GM12878 (cell line): ENCODE results near the gene SRSF8. TPM values are rescaled to one million over a fixed set of nuclear protein-coding genes. Genes with fewer than 3 reads are reported as not detected.

Experiments used
- ATAC-seq: fragments of 200-7000 bp; cut with Tn5 transposase; 3 replicates; pipeline ENCODE4 v1.9.1; 2020; ENCODE audit warnings: mild to moderate bottlenecking, moderate library complexity
- BruUV-seq: library from RNA; stranded (reverse); fragments of 400-500 nt; replicated peaks from 2 replicates; lab custom pipeline; 2021; lab: Mats Ljungman, UMichigan
- CTCF ChIA-PET: fragments of 300-600 bp; sonication (Branson Sonifier 250); formaldehyde crosslinking; extraction: SDS; loops from one replicate; lab custom pipeline; 2021; ENCODE audit warnings: inconsistent platforms; lab: Yijun Ruan, JAX
- POLR2A ChIA-PET: fragments of 350-600 bp; formaldehyde crosslinking; extraction: SDS; loops from one replicate; lab custom pipeline; 2021; ENCODE audit warnings: inconsistent platforms; lab: Charles Lee
- RAD21 ChIA-PET: fragments of 300-600 bp; sonication (Branson Sonifier 250); formaldehyde crosslinking; loops from one replicate; lab custom pipeline; 2023; ENCODE audit warnings: antibody characterized with exemption; ENCODE audit not compliant: unreplicated experiment; lab: Charles Lee
- SMC1A ChIA-PET: fragments of 300-600 bp; sonication (Branson Sonifier 250); formaldehyde crosslinking; loops from one replicate; lab custom pipeline; 2023; ENCODE audit not compliant: unreplicated experiment, uncharacterized antibody; lab: Charles Lee
- DNase-seq: peaks from one replicate; pipeline ENCODE4 v3.0.0-alpha.2; 2011; ENCODE audit warnings: low read depth, low spot score
- FAIRE-seq: peaks from 3 replicates; lab custom pipeline; 2011; peaks lifted over from hg19 to GRCh38; lab: Jason Lieb, UNC
- H2AFZ ChIP-seq: 2 replicates; pipeline ENCODE4 v1.6.0; 2011; ENCODE audit warnings: low read depth, low read length, control low read depth; ENCODE audit not compliant: control insufficient read depth
- H3K27ac ChIP-seq: 2 replicates; pipeline ENCODE4 v1.5.1; 2011; ENCODE audit warnings: control low read depth; ENCODE audit not compliant: control insufficient read depth, insufficient read depth
- H3K27me3 ChIP-seq, 2 experiments: replicated peaks in 1 of 2; 2 replicates each; pipeline versions ENCODE4 v1.6.0 to v1.6.1; 2011; ENCODE audit warnings: low read length in 1 of 2; ENCODE audit not compliant: control insufficient read depth in 2 of 2, insufficient read depth in 2 of 2
- H3K36me3 ChIP-seq, 2 experiments: 2 replicates each; pipeline ENCODE4 v1.5.1; 2011; ENCODE audit warnings: low read length in 1 of 2; ENCODE audit not compliant: control insufficient read depth in 2 of 2, insufficient read depth in 2 of 2
- H3K4me1 ChIP-seq: 2 replicates; pipeline ENCODE4 v1.6.1; 2011; ENCODE audit warnings: mild to moderate bottlenecking, low read length, moderate library complexity, mixed read lengths; ENCODE audit not compliant: control insufficient read depth, insufficient read depth
- H3K4me2 ChIP-seq: 2 replicates; pipeline ENCODE4 v1.6.0; 2011; ENCODE audit warnings: control low read depth; ENCODE audit not compliant: control insufficient read depth, insufficient read depth
- H3K4me3 ChIP-seq: fragments of 200-600 bp; sonication (generic); 2 replicates; pipeline ENCODE4 v1.5.1; 2016
- H3K79me2 ChIP-seq: 2 replicates; pipeline ENCODE4 v1.6.0; 2011; ENCODE audit warnings: low read length; ENCODE audit not compliant: control insufficient read depth, insufficient read depth
- H3K9ac ChIP-seq: 2 replicates; pipeline ENCODE4 v1.8.0; 2011; ENCODE audit warnings: low read length, control low read depth, mixed read lengths; ENCODE audit not compliant: control insufficient read depth, insufficient read depth
- H3K9me3 ChIP-seq: replicated peaks from 3 replicates; pipeline ENCODE4 v1.5.1; 2011; ENCODE audit warnings: mild to moderate bottlenecking, low read length; ENCODE audit not compliant: control insufficient read depth, insufficient read depth
- H4K20me1 ChIP-seq: 2 replicates; pipeline ENCODE4 v1.6.0; 2011; ENCODE audit not compliant: control insufficient read depth, insufficient read depth
- BRCA1 ChIP-seq: IDR thresholded peaks from 2 replicates; pipeline ENCODE4 v1.6.1; 2011; ENCODE audit warnings: low read depth, low read length, improper control_type of control experiment
- CEBPB ChIP-seq, 2 experiments: fragments of 150-350 bp in 1 of 2; IDR thresholded peaks; 2 replicates each; pipeline ENCODE4 v1.6.1; 2012 to 2014; ENCODE audit warnings: low read depth in 2 of 2, low read length in 2 of 2, borderline replicate concordance in 1 of 2, inconsistent platforms in 1 of 2
- IKZF2 ChIP-seq, 2 experiments: fragments of 450-650 bp; IDR thresholded peaks; 2 replicates each; pipeline ENCODE4 v1.6.1; 2017; ENCODE audit warnings: mild to moderate bottlenecking in 2 of 2, moderate library complexity in 2 of 2
- MTA3 ChIP-seq: IDR thresholded peaks from 2 replicates; pipeline ENCODE4 v1.6.1; 2012; ENCODE audit warnings: low read length, inconsistent platforms, borderline replicate concordance
- POLR2A ChIP-seq: IDR thresholded peaks from 2 replicates; pipeline ENCODE4 v1.6.1; 2011; ENCODE audit warnings: low read depth, mild to moderate bottlenecking, low read length
- RB1 ChIP-seq: fragments of 450-650 bp; formaldehyde crosslinking; IDR thresholded peaks from 2 replicates; pipeline ENCODE4 v1.6.1; 2017; ENCODE audit warnings: mild to moderate bottlenecking, borderline replicate concordance
- SIX5 ChIP-seq: IDR thresholded peaks from 2 replicates; pipeline ENCODE4 v1.6.1; 2011; ENCODE audit warnings: mild to moderate bottlenecking, low read depth, low read length, moderate library complexity; ENCODE audit not compliant: severe bottlenecking
- SPI1 ChIP-seq: IDR thresholded peaks from 2 replicates; pipeline ENCODE4 v1.6.1; 2011; ENCODE audit warnings: low read depth, mild to moderate bottlenecking, low read length, moderate library complexity, borderline replicate concordance; ENCODE audit not compliant: insufficient read depth
- TBL1XR1 ChIP-seq: IDR thresholded peaks from 2 replicates; pipeline ENCODE4 v1.6.1; 2012; ENCODE audit warnings: low read depth, low read length, improper control_type of control experiment
- TCF3 ChIP-seq: IDR thresholded peaks from 2 replicates; pipeline ENCODE4 v1.6.1; 2012; ENCODE audit warnings: low read depth, mild to moderate bottlenecking, low read length, borderline replicate concordance; ENCODE audit not compliant: insufficient read depth
- ZNF217 ChIP-seq: fragments of 450-650 bp; IDR thresholded peaks from 2 replicates; pipeline ENCODE4 v1.6.1; 2017; ENCODE audit warnings: antibody characterized with exemption, mild to moderate bottlenecking
- WGBS: methylation state at CpG from one replicate; pipeline ENCODE4 v1.1.6; 2016; ENCODE audit warnings: low lambda C conversion rate; ENCODE audit not compliant: insufficient replicate concordance, insufficient coverage; ENCODE audit errors: missing lambda C conversion rate; 5-methylcytosine and 5-hydroxymethylcytosine counted together
- in situ Hi-C: fragments of 300-500 bp; cut with MboI; formaldehyde crosslinking; loops from 9 replicates; pipeline ENCODE4 v1.14.3; 2018; ENCODE audit warnings: mixed read lengths
- intact Hi-C: fragments of 100-400 bp; cut with micrococcal nuclease; formaldehyde crosslinking; loops from one replicate; pipeline ENCODE4 v1.14.2; 2022; ENCODE audit not compliant: unreplicated experiment
- polyA plus RNA-seq, 11 experiments: library from polyadenylated mRNA; depleted of rRNA in 4 of 11; unstranded in 6 of 11; stranded (reverse) in 5 of 11; fragments of >200 nt; fragmentation: Nextera tagmentation in 4 of 11; fragmentation: Illumina TruSeq in 1 of 11; extraction: Ambion mirVana in 4 of 11; extraction: Trizol in 1 of 11; gene quantifications; 1 replicate in 1 of 11; 2 replicates in 10 of 11; pipeline versions ENCODE4 v1.2.1 to v1.2.3, GENCODE V29; 2011 to 2016; ENCODE audit warnings: inconsistent platforms in 2 of 11, missing spikeins in 2 of 11, low read depth in 1 of 11
- total RNA-seq, 4 experiments: library from RNA; depleted of rRNA in 3 of 4; stranded (reverse); fragments of >200 nt in 3 of 4; fragmentation: Illumina TruSeq in 1 of 4; extraction: Trizol in 1 of 4; gene quantifications; 2 replicates each; pipeline versions ENCODE4 v1.2.1 to v1.2.3, GENCODE V29; 2013 to 2021
- TF ChIP-seq, protein P1 (sequence below): fragments of 450-650 bp; IDR thresholded peaks from 2 replicates; pipeline ENCODE4 v1.6.1; 2017; ENCODE audit warnings: mild to moderate bottlenecking, low read depth, inconsistent platforms; ENCODE audit not compliant: poor library complexity, severe bottlenecking
- TF ChIP-seq, protein P2 (sequence below): IDR thresholded peaks from 2 replicates; pipeline ENCODE4 v1.6.1; 2011; ENCODE audit warnings: borderline replicate concordance, low read depth, mild to moderate bottlenecking, moderate library complexity, mixed read lengths, low read length; ENCODE audit not compliant: insufficient read depth; ENCODE audit errors: extremely low read length

The SRSF8 gene
- total and polyA plus RNA-seq, 10 of the 15 experiments (the other 5 are each of a cell fraction or from before 2014, with no cell fraction given) = 14.2 to 43.1 (median 27.1) TPM

DNA sequence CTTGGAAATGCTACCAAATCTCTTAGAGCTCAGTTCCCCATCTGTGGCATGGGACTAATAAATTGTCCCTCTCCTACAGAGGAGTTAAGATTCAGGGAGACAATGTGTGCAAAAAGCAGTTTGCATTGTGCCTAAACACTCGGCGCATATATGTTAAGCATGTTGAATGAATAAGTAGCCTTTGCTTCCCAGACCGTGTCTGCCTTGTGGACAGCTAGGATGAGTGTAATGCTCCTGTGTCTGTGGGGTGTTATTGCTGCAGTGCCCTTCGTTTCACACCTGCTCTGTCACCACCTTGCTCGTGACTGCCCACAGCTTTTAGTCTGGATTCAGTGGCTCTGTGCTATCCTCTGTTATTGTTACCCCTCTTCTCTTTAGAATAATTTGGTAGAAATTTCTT, 37.0 kb downstream of the SRSF8 start:
- H3K9me3 ChIP-seq = no peaks in the 10 kb centered on the region
- no peaks in the 10 kb centered on the region for H4K20me1 ChIP-seq
- intact Hi-C loops = no loop called here
- H2AFZ ChIP-seq = no peak overlapping the region
- H3K9ac ChIP-seq = no peak overlapping the region
- ChIA-PET CTCF (interaction anchor here (0.7 to 4.0 kb wide), 8 partner anchors 11 to 128 kb away, joined by 3 to 37 read pairs (median 4); partner anchors contain the start of gene ENDOD1), POLR2A (interaction anchor here (0.7 to 2.4 kb wide), 5 partner anchors 10 to 148 kb away, joined by 3 to 14 read pairs (median 4); no protein-coding TSS in a partner anchor), RAD21 (interaction anchor here (0.7 to 2.5 kb wide), 3 partner anchors 11 to 671 kb away, joined by 4 to 13 read pairs (median 4); no protein-coding TSS in a partner anchor), SMC1A (interaction anchor here (0.9 to 17.5 kb wide), 7 partner anchors 8 to 1240 kb away, joined by 3 to 315 read pairs (median 3); partner anchors contain the start of genes ENDOD1, MAML2 and SRSF8)
- no peak for ATAC-seq
- no peaks in the 10 kb centered on the region for H3K36me3 ChIP-seq
- H3K4me2 ChIP-seq = no peak overlapping the region
- DNase-seq = no peak
- no peaks in the 10 kb centered on the region for H3K27me3 ChIP-seq
- no peak for FAIRE-seq
- no peak overlapping the region for H3K4me3 ChIP-seq
- WGBS = 74% methylated on average over 5 of the region's 5 CpGs
- H3K79me2 ChIP-seq = no peaks in the 10 kb centered on the region
- H3K27ac ChIP-seq = no peak overlapping the region
- no TSS peak for BruUV-seq
- in situ Hi-C loops = no loop called here
- H3K4me1 ChIP-seq = no peaks in the 10 kb centered on the region
- TF ChIP-seq SIX5 (no peak), ZNF217 (no peak), RB1 (no peak), SPI1 (no peak), IKZF2 (IDR thresholded peaks at IDR 0.05) (no peak), CEBPB (IDR thresholded peaks at IDR 0.05; ENCODE audit: borderline replicate concordance in 1 of 2, low read depth in 2 of 2, low read length in 2 of 2) (no peak), BRCA1 (no peak), POLR2A (no peak), MTA3 (no peak), TBL1XR1 (no peak), TCF3 (no peak)
- TF ChIP-seq, protein P1, sequence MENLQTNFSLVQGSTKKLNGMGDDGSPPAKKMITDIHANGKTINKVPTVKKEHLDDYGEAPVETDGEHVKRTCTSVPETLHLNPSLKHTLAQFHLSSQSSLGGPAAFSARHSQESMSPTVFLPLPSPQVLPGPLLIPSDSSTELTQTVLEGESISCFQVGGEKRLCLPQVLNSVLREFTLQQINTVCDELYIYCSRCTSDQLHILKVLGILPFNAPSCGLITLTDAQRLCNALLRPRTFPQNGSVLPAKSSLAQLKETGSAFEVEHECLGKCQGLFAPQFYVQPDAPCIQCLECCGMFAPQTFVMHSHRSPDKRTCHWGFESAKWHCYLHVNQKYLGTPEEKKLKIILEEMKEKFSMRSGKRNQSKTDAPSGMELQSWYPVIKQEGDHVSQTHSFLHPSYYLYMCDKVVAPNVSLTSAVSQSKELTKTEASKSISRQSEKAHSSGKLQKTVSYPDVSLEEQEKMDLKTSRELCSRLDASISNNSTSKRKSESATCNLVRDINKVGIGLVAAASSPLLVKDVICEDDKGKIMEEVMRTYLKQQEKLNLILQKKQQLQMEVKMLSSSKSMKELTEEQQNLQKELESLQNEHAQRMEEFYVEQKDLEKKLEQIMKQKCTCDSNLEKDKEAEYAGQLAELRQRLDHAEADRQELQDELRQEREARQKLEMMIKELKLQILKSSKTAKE = no peak
- TF ChIP-seq, protein P2, sequence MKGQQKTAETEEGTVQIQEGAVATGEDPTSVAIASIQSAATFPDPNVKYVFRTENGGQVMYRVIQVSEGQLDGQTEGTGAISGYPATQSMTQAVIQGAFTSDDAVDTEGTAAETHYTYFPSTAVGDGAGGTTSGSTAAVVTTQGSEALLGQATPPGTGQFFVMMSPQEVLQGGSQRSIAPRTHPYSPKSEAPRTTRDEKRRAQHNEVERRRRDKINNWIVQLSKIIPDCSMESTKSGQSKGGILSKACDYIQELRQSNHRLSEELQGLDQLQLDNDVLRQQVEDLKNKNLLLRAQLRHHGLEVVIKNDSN = no peak
